GM23248 (cell line): ENCODE results near the gene HSPB7. TPM values are rescaled to one million over a fixed set of nuclear protein-coding genes. Genes with fewer than 3 reads are reported as not detected.

Experiments used
- DNase-seq: peaks from one replicate; pipeline ENCODE4 v3.0.0-alpha.2; 2015
- H2AFZ ChIP-seq: fragments of 200-600 bp; sonication (generic); 2 replicates; pipeline ENCODE4 v1.6.1; 2016; ENCODE audit warnings: antibody characterized with exemption
- H3F3A ChIP-seq: fragments of 200-600 bp; sonication (generic); 2 replicates; pipeline ENCODE4 v1.6.1; 2016; ENCODE audit warnings: mild to moderate bottlenecking, antibody characterized with exemption, mixed run types; ENCODE audit not compliant: insufficient read depth
- H3K27ac ChIP-seq: fragments of 200-600 bp; sonication (generic); 2 replicates; pipeline ENCODE4 v1.5.1; 2016; ENCODE audit warnings: mild to moderate bottlenecking
- H3K27me3 ChIP-seq: fragments of 200-600 bp; sonication (generic); replicated peaks from 2 replicates; pipeline ENCODE4 v1.6.1; 2016; ENCODE audit warnings: mild to moderate bottlenecking; ENCODE audit not compliant: insufficient read depth
- H3K36me3 ChIP-seq: fragments of 200-600 bp; sonication (generic); 2 replicates; pipeline ENCODE4 v1.6.1; 2016; ENCODE audit warnings: low read depth, mild to moderate bottlenecking
- H3K4me1 ChIP-seq: fragments of 200-600 bp; sonication (generic); 2 replicates; pipeline ENCODE4 v1.6.1; 2016; ENCODE audit warnings: mild to moderate bottlenecking; ENCODE audit not compliant: insufficient read depth
- H3K4me2 ChIP-seq: fragments of 200-600 bp; sonication (generic); one replicate; pipeline ENCODE4 v1.6.1; 2016; ENCODE audit warnings: mild to moderate bottlenecking; ENCODE audit not compliant: unreplicated experiment
- H3K4me3 ChIP-seq: fragments of 200-600 bp; sonication (generic); 2 replicates; pipeline ENCODE4 v1.5.1; 2016; ENCODE audit warnings: mild to moderate bottlenecking
- H3K79me2 ChIP-seq: fragments of 200-600 bp; sonication (generic); 2 replicates; pipeline ENCODE4 v1.6.1; 2016; ENCODE audit warnings: mild to moderate bottlenecking; ENCODE audit not compliant: insufficient read depth
- H3K9ac ChIP-seq: fragments of 200-600 bp; sonication (generic); 2 replicates; pipeline ENCODE4 v1.6.1; 2016; ENCODE audit warnings: mild to moderate bottlenecking
- H3K9me2 ChIP-seq: fragments of 200-600 bp; sonication (generic); 2 replicates; pipeline ENCODE4 v1.6.1; 2016; ENCODE audit warnings: mixed run types, mild to moderate bottlenecking, moderate library complexity; ENCODE audit not compliant: insufficient read depth
- H3K9me3 ChIP-seq: fragments of 200-600 bp; sonication (generic); one replicate; pipeline ENCODE4 v1.6.1; 2017; ENCODE audit warnings: low read depth
- H4K20me1 ChIP-seq: fragments of 200-600 bp; sonication (generic); 2 replicates; pipeline ENCODE4 v1.6.0; 2016; ENCODE audit not compliant: insufficient read depth
- EZH2 ChIP-seq: fragments of 200-600 bp; sonication (generic); IDR thresholded peaks from 2 replicates; pipeline ENCODE4 v1.6.1; 2018; ENCODE audit warnings: antibody characterized with exemption, mild to moderate bottlenecking; ENCODE audit not compliant: insufficient read depth, poor library complexity, severe bottlenecking
- EZH2phosphoT487 ChIP-seq: fragments of 200-600 bp; sonication (generic); IDR thresholded peaks from 2 replicates; pipeline ENCODE4 v1.6.1; 2018; ENCODE audit warnings: antibody characterized with exemption, moderate library complexity, mild to moderate bottlenecking, low read depth; ENCODE audit not compliant: insufficient read depth
- WGBS, 2 experiments: methylation state at CpG; one replicate each; pipeline ENCODE4 v1.1.6; 2015 to 2017; ENCODE audit warnings: low lambda C conversion rate in 2 of 2, low coverage in 1 of 2; ENCODE audit errors: missing lambda C conversion rate in 2 of 2; 5-methylcytosine and 5-hydroxymethylcytosine counted together
- in situ Hi-C: fragments of 300-500 bp; cut with MboI; formaldehyde crosslinking; loops from 2 replicates; pipeline ENCODE4 v1.15.0; 2020
- polyA plus RNA-seq: library from polyadenylated mRNA; unstranded; fragments of >200 nt; fragmentation: Nextera tagmentation; extraction: Ambion mirVana; gene quantifications from 2 replicates; pipeline ENCODE4 v1.2.1, GENCODE V29; 2016
- total RNA-seq: library from RNA; depleted of rRNA; stranded (reverse); fragments of >200 nt; shearing (Covaris generic); gene quantifications from 2 replicates; pipeline ENCODE4 v1.2.3, GENCODE V29; 2014

Gene HSPB7
- total and polyA plus RNA-seq, 2 experiments from 2014 or later: 22.9 to 111 TPM

- H3K9me2 ChIP-seq: no peaks in the 10 kb centered on the region
- H3K27ac ChIP-seq: peak overlapping the region; percentile 82
- no peaks in the 10 kb centered on the region for H3K27me3 ChIP-seq
- WGBS, 2 experiments: 3 to 17% methylated on average over 3 to 9 of the region's 9 CpGs
- no peaks in the 10 kb centered on the region for H4K20me1 ChIP-seq
- H2AFZ ChIP-seq: 0 out of 2 replicates have a peak overlapping the region, but pooled peaks have one; percentile 24
- TF ChIP-seq EZH2phosphoT487: no peak
- no peak for TF ChIP-seq EZH2
- H3K36me3 ChIP-seq: no peaks in the 10 kb centered on the region
- peak overlapping the region; percentile 79 for H3K9ac ChIP-seq
- peaks cover 43% of the 10 kb centered on the region for H3K4me1 ChIP-seq
- in situ Hi-C loops: no loop called here
- H3F3A ChIP-seq: peaks cover 12% of the 10 kb centered on the region
- peak; percentile 83 for DNase-seq
- H3K4me2 ChIP-seq: peak overlapping the region; percentile 45
- H3K9me3 ChIP-seq: no peaks in the 10 kb centered on the region
- no peaks in the 10 kb centered on the region for H3K79me2 ChIP-seq
- H3K4me3 ChIP-seq: no peak overlapping the region
These were observed 1.9 kb upstream of the HSPB7 start for GRCh38 chr1:16019644-16020277.

- H3K4me3 ChIP-seq: no peak overlapping the region
- 71 to 75% methylated on average over 23 of the region's 23 CpGs for WGBS, 2 experiments
- H3K27ac ChIP-seq: peak overlapping the region; percentile 82
- no peaks in the 10 kb centered on the region for H3K9me3 ChIP-seq
- peak overlapping the region; percentile 83; the same call in 1 of the 2 replicates for H2AFZ ChIP-seq
- TF ChIP-seq EZH2phosphoT487 (no peak), EZH2 (no peak)
- H3K4me2 ChIP-seq: peak overlapping the region; percentile 64
- no peaks in the 10 kb centered on the region for H3K79me2 ChIP-seq
- H3F3A ChIP-seq: peaks cover 12% of the 10 kb centered on the region
- H3K9me2 ChIP-seq: no peaks in the 10 kb centered on the region
- H3K36me3 ChIP-seq: no peaks in the 10 kb centered on the region
- H3K27me3 ChIP-seq: no peaks in the 10 kb centered on the region
- peaks cover 43% of the 10 kb centered on the region for H3K4me1 ChIP-seq
- DNase-seq: peak; percentile 21
- H4K20me1 ChIP-seq: no peaks in the 10 kb centered on the region
- peak overlapping the region; percentile 79 for H3K9ac ChIP-seq
- in situ Hi-C loops: no loop called here
These were observed 1.2 kb upstream of the HSPB7 start for GRCh38 chr1:16018749-16019643.

- Histone ChIP-seq H3K9me3 (no peaks in the 10 kb centered on the region), H4K20me1 (no peaks in the 10 kb centered on the region), H3K27me3 (no peaks in the 10 kb centered on the region), H3K4me1 (peaks cover 48% of the 10 kb centered on the region), H3K4me3 (peak overlapping the region; percentile 30; the same call in 1 of the 2 replicates), H3K27ac (peak overlapping the region; percentile 82), H3K36me3 (no peaks in the 10 kb centered on the region), H3F3A (peaks cover 12% of the 10 kb centered on the region), H2AFZ (peak overlapping the region; percentile 83), H3K9ac (peak overlapping the region; percentile 79), H3K4me2 (peak overlapping the region; percentile 64), H3K79me2 (no peaks in the 10 kb centered on the region), H3K9me2 (no peaks in the 10 kb centered on the region)
- WGBS, 2 experiments: 31 to 49% methylated on average over 4 of the region's 4 CpGs
- in situ Hi-C loops: no loop called here
- TF ChIP-seq EZH2phosphoT487: no peak
- TF ChIP-seq EZH2: no peak
- peak; percentile 34 for DNase-seq
These were observed 465 bp upstream of the HSPB7 start for GRCh38 chr1:16018308-16018707.

- Histone ChIP-seq H3K9me3 (no peaks in the 10 kb centered on the region), H3K4me1 (peaks cover 58% of the 10 kb centered on the region), H3K27me3 (no peaks in the 10 kb centered on the region), H3K9me2 (no peaks in the 10 kb centered on the region), H3F3A (peaks cover 17% of the 10 kb centered on the region), H3K9ac (peak overlapping the region; percentile 79), H3K27ac (peak overlapping the region; percentile 82), H3K4me2 (peak overlapping the region; percentile 64), H3K79me2 (no peaks in the 10 kb centered on the region), H2AFZ (no peak overlapping the region; the same call in 1 of the 2 replicates), H3K36me3 (no peaks in the 10 kb centered on the region), H4K20me1 (no peaks in the 10 kb centered on the region), H3K4me3 (peak overlapping the region; percentile 52)
- TF ChIP-seq EZH2 (no peak), EZH2phosphoT487 (no peak)
- no peak for DNase-seq
- in situ Hi-C loops: no loop called here
- WGBS, 2 experiments: 82 to 94% methylated on average over 5 to 10 of the region's 10 CpGs
These were observed 775 bp downstream of the HSPB7 start for GRCh38 chr1:16017076-16017460.
